H9 (cell line): ENCODE results near the gene CCDC91. TPM values are rescaled to one million over a fixed set of nuclear protein-coding genes. Genes with fewer than 3 reads are reported as not detected.

ENCODE experiments used
- DNase-seq: peaks from one replicate; pipeline ENCODE4 v3.0.0-alpha.2; 2017
- H2AFZ ChIP-seq: one replicate; pipeline ENCODE4 v1.6.1; 2013; ENCODE audit warnings: mild to moderate bottlenecking, low read length, control low read depth, moderate library complexity
- H2AK5ac ChIP-seq: 2 replicates; pipeline ENCODE4 v1.6.1; 2013; ENCODE audit warnings: low read length, control low read depth, mixed read lengths; ENCODE audit not compliant: insufficient read length
- H2BK120ac ChIP-seq: one replicate; pipeline ENCODE4 v1.6.1; 2013; ENCODE audit warnings: low read depth, mild to moderate bottlenecking, low read length, control low read depth, inconsistent platforms; ENCODE audit not compliant: poor library complexity, severe bottlenecking
- H2BK12ac ChIP-seq: 2 replicates; pipeline ENCODE4 v1.6.1; 2013; ENCODE audit warnings: low read length, control low read depth, mixed read lengths, low read depth; ENCODE audit not compliant: insufficient read length
- H2BK15ac ChIP-seq: 2 replicates; pipeline ENCODE4 v1.6.1; 2013; ENCODE audit warnings: low read depth, low read length, control low read depth
- H2BK20ac ChIP-seq: one replicate; pipeline ENCODE4 v1.6.1; 2013; ENCODE audit warnings: low read depth, mild to moderate bottlenecking, low read length, control low read depth, inconsistent platforms; ENCODE audit not compliant: poor library complexity, severe bottlenecking
- H2BK5ac ChIP-seq: 2 replicates; pipeline ENCODE4 v1.6.1; 2013; ENCODE audit warnings: low read length, control low read depth, mixed read lengths; ENCODE audit not compliant: insufficient read length
- H3K14ac ChIP-seq: 2 replicates; pipeline ENCODE4 v1.6.1; 2013; ENCODE audit warnings: low read length, control low read depth; ENCODE audit not compliant: insufficient read depth
- H3K18ac ChIP-seq: 2 replicates; pipeline ENCODE4 v1.6.1; 2013; ENCODE audit warnings: low read depth, mild to moderate bottlenecking, mixed read lengths, low read length, control low read depth; ENCODE audit not compliant: insufficient read length
- H3K23ac ChIP-seq: 2 replicates; pipeline ENCODE4 v1.6.1; 2013; ENCODE audit warnings: low read length, control low read depth, mixed read lengths, low read depth; ENCODE audit not compliant: insufficient read length
- H3K23me2 ChIP-seq: 2 replicates; pipeline ENCODE4 v1.6.1; 2013; ENCODE audit warnings: low read depth, mild to moderate bottlenecking, mixed read lengths, low read length, control low read depth; ENCODE audit not compliant: insufficient read length, poor library complexity, severe bottlenecking
- H3K27ac ChIP-seq: 2 replicates; pipeline ENCODE4 v1.5.1; 2013; ENCODE audit warnings: low read length, control low read depth, mixed read lengths, low read depth; ENCODE audit not compliant: insufficient read length
- H3K27me3 ChIP-seq: 2 replicates; pipeline ENCODE4 v1.6.1; 2013; ENCODE audit warnings: low read length, control low read depth, inconsistent platforms; ENCODE audit not compliant: insufficient read depth
- H3K4ac ChIP-seq: 2 replicates; pipeline ENCODE4 v1.6.1; 2013; ENCODE audit warnings: low read depth, mild to moderate bottlenecking, control low read depth, inconsistent platforms, low read length, moderate library complexity
- H3K4me1 ChIP-seq: 2 replicates; pipeline ENCODE4 v1.6.1; 2013; ENCODE audit warnings: low read length, control low read depth, inconsistent platforms; ENCODE audit not compliant: insufficient read depth
- H3K4me2 ChIP-seq: 2 replicates; pipeline ENCODE4 v1.6.1; 2013; ENCODE audit warnings: low read length, control low read depth, mixed read lengths; ENCODE audit not compliant: insufficient read length, insufficient read depth
- H3K56ac ChIP-seq: 2 replicates; pipeline ENCODE4 v1.6.1; 2013; ENCODE audit warnings: low read depth, mild to moderate bottlenecking, mixed read lengths, low read length, control low read depth; ENCODE audit not compliant: insufficient read length
- H3K79me1 ChIP-seq: 2 replicates; pipeline ENCODE4 v1.6.1; 2013; ENCODE audit warnings: low read depth, mild to moderate bottlenecking, moderate library complexity, low read length, control low read depth, inconsistent platforms; ENCODE audit not compliant: insufficient read depth, poor library complexity, severe bottlenecking
- H3K79me2 ChIP-seq: 2 replicates; pipeline ENCODE4 v1.6.1; 2013; ENCODE audit warnings: low read length, control low read depth, inconsistent platforms; ENCODE audit not compliant: insufficient read depth
- H3K9ac ChIP-seq: 2 replicates; pipeline ENCODE4 v1.6.1; 2013; ENCODE audit warnings: low read length, control low read depth, mixed read lengths; ENCODE audit not compliant: insufficient read length; ENCODE audit errors: extremely low read depth
- H3K9me3 ChIP-seq: one replicate; pipeline ENCODE4 v1.6.1; 2013; ENCODE audit warnings: low read depth, low read length, inconsistent platforms; ENCODE audit not compliant: control insufficient read depth
- H3T11ph ChIP-seq: one replicate; pipeline ENCODE4 v1.6.1; 2013; ENCODE audit warnings: mild to moderate bottlenecking, low read length, control low read depth, inconsistent platforms
- H4K20me1 ChIP-seq: one replicate; pipeline ENCODE4 v1.6.1; 2013; ENCODE audit not compliant: control insufficient read depth, insufficient read length, insufficient read depth
- H4K5ac ChIP-seq: 2 replicates; pipeline ENCODE4 v1.6.1; 2013; ENCODE audit warnings: low read depth, mild to moderate bottlenecking, mixed read lengths, low read length, control low read depth; ENCODE audit not compliant: insufficient read length
- H4K8ac ChIP-seq: replicated peaks from 2 replicates; pipeline ENCODE4 v1.6.1; 2013; ENCODE audit warnings: low read length, control low read depth, mixed read lengths, low read depth; ENCODE audit not compliant: insufficient read length
- H4K91ac ChIP-seq: 2 replicates; pipeline ENCODE4 v1.6.1; 2013; ENCODE audit warnings: low read depth, mild to moderate bottlenecking, moderate library complexity, mixed read lengths, low read length, control low read depth; ENCODE audit not compliant: insufficient read length
- H3K27ac Mint-ChIP-seq, 3 experiments: 2 replicates in 2 of 3; 3 replicates in 1 of 3; pipeline ENCODE4 v1.8.0; 2020 to 2021; ENCODE audit warnings: mixed read lengths in 3 of 3, mild to moderate bottlenecking in 1 of 3, moderate library complexity in 1 of 3
- H3K27me3 Mint-ChIP-seq: 2 replicates; pipeline ENCODE4 v1.8.0; 2021; ENCODE audit warnings: low read depth, mild to moderate bottlenecking, moderate library complexity, mixed read lengths
- H3K36me3 Mint-ChIP-seq, 3 experiments: 2 replicates in 2 of 3; 3 replicates in 1 of 3; pipeline ENCODE4 v1.8.0; 2020 to 2021; ENCODE audit warnings: low read depth in 3 of 3, mixed read lengths in 3 of 3; ENCODE audit not compliant: insufficient read depth in 1 of 3
- H3K4me1 Mint-ChIP-seq, 2 experiments: 2 replicates each; pipeline ENCODE4 v1.8.0; 2020; ENCODE audit warnings: mixed read lengths in 2 of 2
- H3K4me3 Mint-ChIP-seq, 2 experiments: 2 replicates in 1 of 2; 3 replicates in 1 of 2; pipeline ENCODE4 v1.8.0; 2020 to 2021; ENCODE audit warnings: mild to moderate bottlenecking in 2 of 2, mixed read lengths in 2 of 2, moderate library complexity in 1 of 2
- H3K9me3 Mint-ChIP-seq, 2 experiments: 2 replicates in 1 of 2; 3 replicates in 1 of 2; pipeline ENCODE4 v1.8.0; 2020; ENCODE audit warnings: mild to moderate bottlenecking in 2 of 2, mixed read lengths in 2 of 2, moderate library complexity in 1 of 2
- WGBS: extraction: QIAGEN DNeasy Blood & Tissue Kit; methylation state at CpG from one replicate; pipeline ENCODE4 v1.1.7; 2013; ENCODE audit warnings: missing lambda C conversion rate, low lambda C conversion rate, mixed read lengths; ENCODE audit not compliant: insufficient read length; ENCODE audit errors: extremely low coverage; 5-methylcytosine and 5-hydroxymethylcytosine counted together
- total RNA-seq: library from RNA; stranded (reverse); gene quantifications from 2 replicates; pipeline ENCODE4 v1.2.1, GENCODE V29; 2021
- TF ChIP-seq, protein P1 (sequence below): fragments of 200-600 bp; sonication (generic); conservative IDR thresholded peaks from 3 replicates; pipeline ENCODE4 v1.8.0; 2021; ENCODE audit warnings: antibody characterized with exemption, mild to moderate bottlenecking

Gene CCDC91
- total RNA-seq, 1 experiment from 2014 or later = 22.7 TPM

DNA sequence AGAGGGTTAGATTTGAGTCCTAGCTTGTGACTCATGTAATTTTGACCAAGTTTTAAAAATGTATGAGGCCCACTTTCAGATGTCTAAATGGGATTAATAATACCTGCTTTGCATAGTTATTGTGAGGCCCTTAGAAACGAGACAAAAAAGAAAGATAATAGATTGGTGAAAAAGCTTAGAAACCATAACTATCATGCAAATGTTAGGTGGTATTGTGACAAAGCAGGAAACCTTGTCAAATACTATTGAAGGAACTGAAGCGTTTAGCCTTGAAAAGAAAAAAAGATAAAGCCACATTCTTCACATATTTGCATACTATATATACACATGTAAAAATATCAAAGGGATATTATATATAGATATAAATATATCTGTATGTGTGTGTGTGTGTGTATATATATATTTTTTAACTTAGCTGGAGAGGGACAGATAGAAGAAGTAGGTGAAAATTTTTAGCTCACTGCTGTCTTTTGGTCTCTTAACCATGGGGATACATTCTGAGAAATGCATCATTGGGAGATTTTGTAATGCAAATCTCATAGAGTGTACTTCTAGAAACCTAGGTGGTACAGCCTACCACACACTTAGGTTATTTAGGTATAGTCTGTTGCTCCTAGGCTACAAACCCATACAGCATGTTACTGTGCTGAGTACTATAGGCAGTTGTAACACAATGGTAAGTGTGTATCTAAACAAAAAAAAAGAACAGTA is 270.3 kb downstream of the CCDC91 start:
- Mint-ChIP-seq H3K27ac (peak overlapping the region; percentile 96 to 98 (median 96); a peak in 6 of 7 replicates), H3K9me3 (peaks cover 0 to 3% of the 10 kb centered on the region in 2 experiments; a peak in 1 of 5 replicates)

More for the DNA sequence above, 270.3 kb downstream of the CCDC91 start:
- Histone ChIP-seq H4K5ac (no peak overlapping the region), H3K56ac (no peak overlapping the region), H2BK5ac (no peak overlapping the region), H3K79me2 (no peaks in the 10 kb centered on the region), H4K20me1 (no peaks in the 10 kb centered on the region), H3K4me2 (peak overlapping the region; percentile 10), H2BK20ac (no peak overlapping the region), H3K27ac (peak overlapping the region; percentile 76), H3K23ac (no peak overlapping the region), H3K4ac (no peak overlapping the region), H4K91ac (no peak overlapping the region), H3K79me1 (no peaks in the 10 kb centered on the region), H2AK5ac (no peak overlapping the region), H4K8ac (no peak overlapping the region), H2BK120ac (no peak overlapping the region), H3K18ac (no peak overlapping the region), H3T11ph (no peak overlapping the region), H3K9me3 (no peaks in the 10 kb centered on the region), H2AFZ (no peak overlapping the region), H3K9ac (no peak overlapping the region), H2BK12ac (no peak overlapping the region), H2BK15ac (no peak overlapping the region), H3K4me1 (no peaks in the 10 kb centered on the region; the same call in 1 of the 2 replicates), H3K14ac (no peak overlapping the region), H3K27me3 (no peaks in the 10 kb centered on the region), H3K23me2 (no peaks in the 10 kb centered on the region)
- TF ChIP-seq, protein P1, sequence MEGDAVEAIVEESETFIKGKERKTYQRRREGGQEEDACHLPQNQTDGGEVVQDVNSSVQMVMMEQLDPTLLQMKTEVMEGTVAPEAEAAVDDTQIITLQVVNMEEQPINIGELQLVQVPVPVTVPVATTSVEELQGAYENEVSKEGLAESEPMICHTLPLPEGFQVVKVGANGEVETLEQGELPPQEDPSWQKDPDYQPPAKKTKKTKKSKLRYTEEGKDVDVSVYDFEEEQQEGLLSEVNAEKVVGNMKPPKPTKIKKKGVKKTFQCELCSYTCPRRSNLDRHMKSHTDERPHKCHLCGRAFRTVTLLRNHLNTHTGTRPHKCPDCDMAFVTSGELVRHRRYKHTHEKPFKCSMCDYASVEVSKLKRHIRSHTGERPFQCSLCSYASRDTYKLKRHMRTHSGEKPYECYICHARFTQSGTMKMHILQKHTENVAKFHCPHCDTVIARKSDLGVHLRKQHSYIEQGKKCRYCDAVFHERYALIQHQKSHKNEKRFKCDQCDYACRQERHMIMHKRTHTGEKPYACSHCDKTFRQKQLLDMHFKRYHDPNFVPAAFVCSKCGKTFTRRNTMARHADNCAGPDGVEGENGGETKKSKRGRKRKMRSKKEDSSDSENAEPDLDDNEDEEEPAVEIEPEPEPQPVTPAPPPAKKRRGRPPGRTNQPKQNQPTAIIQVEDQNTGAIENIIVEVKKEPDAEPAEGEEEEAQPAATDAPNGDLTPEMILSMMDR = no peak
- DNase-seq = no peak
- Mint-ChIP-seq H3K27me3 (no peaks in the 10 kb centered on the region), H3K36me3 (peaks cover 21 to 32% (median 25%) of the 10 kb centered on the region in 3 experiments), H3K4me1 (peaks cover 38 to 46% of the 10 kb centered on the region in 2 experiments), H3K4me3 (peak overlapping the region; percentile 33 to 36; a peak in 4 of 5 replicates)
- no CpG with 5 or more reads among the region's 2 CpGs for WGBS
